Kidney glomerular epithelial cell (primary cell): ENCODE results near the gene C17orf107.
"Not testable (repeated sequence)": the region's sequence is repeated elsewhere in the genome, so short reads cannot be mapped to it uniquely, and the experiment has no call there.

Experiments used
- DNase-seq: peaks from one replicate; lab custom pipeline; 2025; lab: John Stamatoyannopoulos, UW

Gene C17orf107

DNA sequence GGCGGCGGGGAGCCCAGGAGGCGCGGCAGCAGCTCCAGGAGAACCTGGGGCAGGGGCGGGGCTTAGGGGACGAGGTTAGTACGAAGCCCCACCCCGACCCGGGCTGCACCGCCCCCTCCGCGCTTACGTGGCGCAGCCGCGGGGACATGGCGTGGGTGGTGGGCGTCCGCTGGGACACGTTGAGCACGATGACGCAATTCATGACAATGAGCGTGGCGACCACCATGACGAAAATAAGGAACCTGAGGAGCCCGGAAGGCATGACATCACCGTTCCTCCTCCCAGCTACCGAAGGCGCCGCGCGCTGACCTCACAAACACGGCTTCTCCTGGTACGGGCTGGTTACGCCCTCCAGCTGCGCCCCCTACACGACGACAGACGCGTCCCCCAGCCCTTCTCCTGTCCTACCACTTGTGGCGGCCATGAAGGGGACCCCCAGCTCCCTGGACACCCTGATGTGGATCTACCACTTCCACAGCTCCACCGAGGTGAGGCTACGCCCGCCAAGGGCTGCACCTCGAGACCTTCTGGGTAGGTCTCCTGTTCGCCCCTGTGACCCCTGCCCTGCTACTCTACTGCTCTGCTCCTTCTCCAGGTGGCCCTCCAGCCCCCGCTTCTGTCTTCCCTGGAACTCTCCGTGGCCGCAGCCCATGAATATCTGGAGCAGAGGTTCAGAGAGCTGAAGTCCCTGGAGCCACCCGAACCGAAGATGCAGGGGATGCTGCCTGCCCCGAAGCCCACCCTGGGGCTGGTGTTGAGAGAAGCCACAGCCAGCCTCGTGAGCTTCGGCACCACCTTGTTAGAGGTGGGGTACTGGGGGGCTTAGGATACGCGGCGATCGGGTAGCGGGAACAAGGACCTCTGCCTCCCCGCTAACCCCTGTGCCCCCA, at the start of gene C17orf107:
C17orf107 (plus strand) TSS at position 196 of the 890 bp plus-strand sequence; CDS start at position 423, 227 bp downstream.
- no peak for DNase-seq

DNA sequence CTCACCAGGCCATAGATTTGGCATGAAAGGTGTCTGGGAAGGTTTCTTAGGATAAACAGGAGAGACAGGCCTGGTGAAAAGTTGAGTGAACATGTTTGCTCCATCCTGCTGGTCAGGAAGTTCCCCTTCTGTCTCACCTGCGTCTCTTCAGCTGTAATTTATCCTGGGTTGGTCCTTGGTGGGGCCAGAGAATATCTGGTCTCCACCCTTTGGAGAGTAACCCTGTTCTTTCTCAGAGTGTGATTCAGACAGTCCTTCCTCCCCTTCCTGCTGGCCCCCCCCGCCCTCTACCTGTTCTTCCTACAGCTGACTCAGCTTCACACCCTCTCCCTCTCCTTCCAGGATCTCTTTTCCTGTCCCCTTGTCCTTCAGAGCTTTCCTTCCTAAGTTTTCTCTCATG, 49.1 kb upstream of the C17orf107 start:
- DNase-seq: no peak

DNA sequence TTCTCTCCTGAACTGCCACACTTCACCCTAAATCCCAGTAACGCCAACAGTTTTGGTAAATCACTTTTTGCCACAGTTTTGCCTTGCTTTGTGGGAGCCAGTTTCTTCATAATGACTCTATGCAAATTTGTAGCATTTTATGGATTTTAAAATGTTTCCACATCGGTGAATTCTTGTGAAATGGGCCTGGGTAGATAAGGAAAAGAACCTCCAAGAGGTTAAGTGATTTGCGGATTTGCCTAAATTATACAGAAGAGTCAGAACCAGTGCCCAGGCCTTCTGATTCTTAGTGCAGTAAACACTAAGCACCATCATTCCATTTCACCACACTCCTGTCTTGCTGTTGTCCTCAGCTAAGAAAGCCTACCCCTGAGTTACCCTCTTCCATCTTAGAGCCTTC, 48.3 kb upstream of the C17orf107 start:
- DNase-seq: no peak

DNA sequence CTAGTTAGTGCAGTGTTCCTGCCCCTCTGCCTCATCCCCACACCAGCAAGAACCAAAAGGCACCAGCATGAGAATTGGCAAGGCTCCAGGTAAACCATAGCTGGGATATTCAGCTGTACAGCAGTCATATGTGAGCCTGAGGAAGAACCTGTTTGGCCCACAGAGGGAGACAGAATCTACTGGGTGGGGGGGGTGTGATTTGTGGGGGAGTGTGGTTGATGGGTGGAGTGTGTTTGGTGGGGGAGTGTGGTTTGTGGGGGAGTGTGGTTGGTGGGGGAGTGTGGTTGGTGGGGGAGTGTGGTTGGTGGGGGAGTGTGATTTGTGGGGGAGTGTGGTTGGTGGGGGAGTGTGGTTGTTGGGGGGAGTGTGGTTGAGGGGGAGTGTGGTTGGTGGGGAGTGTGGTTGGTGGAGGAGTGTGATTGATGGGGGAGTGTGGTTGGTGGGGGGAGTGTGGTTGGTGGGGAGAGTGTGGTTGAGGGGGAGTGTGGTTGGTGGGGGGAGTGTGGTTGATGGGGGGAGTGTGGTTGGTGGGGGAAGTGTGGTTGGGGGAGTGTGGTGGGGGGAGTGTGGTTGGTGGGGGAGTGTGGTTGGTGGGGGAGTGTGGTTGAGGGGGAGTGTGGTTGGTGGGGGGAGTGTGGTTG, 46.6 kb upstream of the C17orf107 start:
- peak; percentile 35 for DNase-seq

DNA sequence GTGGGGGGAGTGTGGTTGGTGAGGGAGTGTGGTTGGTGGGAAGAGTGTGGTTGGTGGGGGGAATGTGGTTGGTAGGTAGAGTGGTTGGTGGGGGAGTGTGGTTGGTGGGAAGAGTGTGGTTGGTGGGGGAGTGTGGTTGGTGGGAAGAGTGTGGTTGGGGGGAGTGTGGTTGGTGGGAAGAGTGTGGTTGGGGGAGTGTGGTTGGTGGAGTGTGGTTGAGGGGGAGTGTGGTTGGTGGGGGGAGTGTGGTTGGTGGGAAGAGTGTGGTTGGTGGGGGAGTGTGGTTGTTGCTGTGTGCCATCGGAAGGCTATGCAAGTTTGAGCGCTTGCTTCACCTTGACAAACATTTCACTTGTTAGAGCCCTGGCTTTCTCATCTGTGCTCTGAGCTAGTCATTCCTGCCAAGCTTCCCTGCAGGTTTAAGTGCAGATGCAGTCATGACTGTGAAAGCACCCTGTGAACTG, 46.1 kb upstream of the C17orf107 start:
- peak; percentile 23 for DNase-seq

DNA sequence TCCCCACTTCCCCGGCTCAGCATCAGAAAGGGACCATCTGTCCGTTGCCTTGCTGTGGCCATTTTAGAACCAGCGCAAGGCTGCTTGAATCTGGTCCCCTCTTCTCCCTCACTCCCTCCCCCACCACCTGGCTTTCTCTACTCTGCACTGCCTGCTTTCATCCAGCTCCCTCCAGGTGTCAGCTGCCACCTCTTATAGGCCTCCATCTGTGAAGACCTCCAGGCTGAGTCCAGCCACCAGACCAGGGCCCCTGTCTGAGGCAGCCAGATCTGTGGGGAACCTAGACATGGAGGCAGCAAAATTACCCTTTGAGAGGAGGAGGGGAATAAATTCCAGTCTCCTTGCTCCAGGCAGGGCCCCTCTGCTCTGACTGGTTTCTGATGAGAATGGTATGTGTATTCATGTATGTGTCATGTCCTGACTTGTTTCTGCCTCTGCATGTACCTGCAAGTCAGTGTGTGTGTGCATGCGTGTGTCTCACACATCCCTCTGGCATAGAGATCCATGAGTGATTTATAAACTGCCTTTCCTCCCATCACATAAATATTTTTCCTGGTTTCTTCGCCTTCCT, 45.1 kb upstream of the C17orf107 start:
- DNase-seq: no peak

DNA sequence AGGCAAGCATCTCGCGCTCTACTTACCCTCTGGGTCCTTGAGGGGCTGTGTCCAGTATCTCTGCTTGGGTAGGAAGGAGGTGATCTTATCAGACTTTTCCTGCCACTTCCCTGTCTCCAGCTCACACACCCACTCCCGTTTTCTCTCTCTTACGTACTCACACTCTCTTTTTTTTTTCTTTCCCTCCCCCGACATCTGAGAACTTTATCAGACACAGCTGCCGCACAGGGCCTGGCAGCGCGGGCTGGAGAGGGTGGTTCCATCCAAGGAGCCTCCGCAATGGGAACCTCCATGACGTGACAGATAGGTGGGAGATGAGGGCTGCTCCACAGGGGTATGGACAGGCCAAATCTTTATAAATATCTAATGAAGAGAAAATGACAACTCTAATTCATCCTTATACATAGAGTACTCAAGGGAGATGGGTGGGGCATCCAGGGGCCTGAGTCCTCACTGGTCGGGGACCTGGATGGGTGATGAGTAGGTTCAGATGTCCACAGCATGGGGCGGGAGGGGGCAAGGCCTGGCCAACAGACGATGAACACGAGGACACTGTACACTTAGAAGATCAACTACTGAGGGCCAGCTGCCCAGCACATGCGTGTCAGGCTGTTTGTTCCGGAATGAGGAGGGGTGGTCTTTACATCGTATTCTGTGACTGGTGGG, 42.9 kb upstream of the C17orf107 start:
- no peak for DNase-seq

DNA sequence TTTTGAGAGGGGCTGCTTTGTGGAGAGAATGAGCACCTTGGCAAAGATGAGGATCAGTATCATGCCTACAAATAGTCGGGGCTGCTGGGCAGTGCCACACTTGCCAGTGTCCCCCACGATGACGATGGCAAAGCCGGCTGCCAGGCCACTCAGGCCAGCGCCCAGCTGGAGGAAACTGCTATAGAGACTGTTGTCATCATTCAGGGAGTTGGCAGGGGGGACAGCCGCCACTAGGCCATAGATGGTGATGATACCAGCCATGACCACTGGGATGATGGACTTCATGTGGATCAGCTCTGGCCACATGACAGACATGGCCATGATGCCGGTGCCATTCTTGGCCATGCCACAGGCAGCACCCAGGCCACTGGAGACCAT, 42.4 kb upstream of the C17orf107 start:
- no peak for DNase-seq

DNA sequence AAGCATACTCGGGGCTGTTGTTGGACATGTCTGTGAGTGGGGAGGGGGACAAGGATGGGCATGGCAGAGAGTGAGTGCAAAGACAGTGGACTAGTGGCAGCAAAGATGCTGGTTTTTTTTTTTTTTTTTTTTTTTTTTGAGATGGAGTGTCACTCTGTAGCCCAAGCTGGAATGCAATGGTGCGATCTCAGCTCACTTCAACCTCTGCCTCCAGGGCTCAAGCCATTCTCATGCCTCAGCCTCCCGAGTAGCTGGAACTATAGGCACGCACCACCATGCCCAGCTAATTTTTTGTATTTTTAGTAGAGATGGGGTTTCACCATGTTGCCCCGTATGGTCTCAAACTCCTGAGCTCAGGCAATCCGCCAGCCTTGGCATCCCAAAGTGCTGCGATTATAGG, 42.0 kb upstream of the C17orf107 start:
- DNase-seq: not testable (repeated sequence)

DNA sequence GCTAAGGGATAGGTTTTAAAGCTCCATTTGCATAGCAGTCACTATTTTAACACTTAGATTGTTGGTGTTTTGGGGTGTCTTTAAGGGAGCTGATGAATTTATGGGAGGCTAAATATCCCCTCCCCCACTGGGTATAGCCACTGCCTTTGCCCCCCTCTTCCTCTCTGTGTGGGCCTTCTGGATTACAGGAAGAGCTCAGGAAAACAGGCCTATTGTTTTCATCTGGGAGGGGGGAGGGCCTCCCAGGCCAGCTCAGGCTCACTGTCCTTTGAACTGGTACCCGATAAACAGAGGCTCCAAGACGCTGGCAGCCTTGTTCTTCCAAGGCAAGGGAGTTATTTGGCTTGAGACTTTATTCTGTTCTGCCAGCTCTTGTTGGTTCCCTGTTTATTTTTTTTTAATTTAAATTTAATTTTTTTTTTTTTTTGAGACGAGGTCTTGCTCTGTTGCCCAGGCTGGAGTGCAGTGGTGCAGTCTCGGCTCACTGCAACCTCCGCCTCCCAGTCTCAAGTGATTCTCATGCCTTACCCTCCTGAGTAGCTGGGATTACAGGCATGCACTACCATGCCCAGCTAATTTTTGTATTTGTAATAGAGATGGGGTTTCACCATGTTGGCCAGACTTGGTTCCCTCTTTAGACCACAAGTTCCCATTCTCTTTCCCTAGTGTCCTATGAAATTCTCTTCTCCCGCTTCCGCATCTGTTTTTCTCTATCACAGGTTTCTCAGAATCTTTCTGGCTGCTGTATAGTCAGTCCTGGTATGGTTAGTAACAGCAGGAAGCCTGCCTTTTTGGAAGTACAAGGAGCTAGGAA, 41.1 kb upstream of the C17orf107 start:
- DNase-seq: no peak

DNA sequence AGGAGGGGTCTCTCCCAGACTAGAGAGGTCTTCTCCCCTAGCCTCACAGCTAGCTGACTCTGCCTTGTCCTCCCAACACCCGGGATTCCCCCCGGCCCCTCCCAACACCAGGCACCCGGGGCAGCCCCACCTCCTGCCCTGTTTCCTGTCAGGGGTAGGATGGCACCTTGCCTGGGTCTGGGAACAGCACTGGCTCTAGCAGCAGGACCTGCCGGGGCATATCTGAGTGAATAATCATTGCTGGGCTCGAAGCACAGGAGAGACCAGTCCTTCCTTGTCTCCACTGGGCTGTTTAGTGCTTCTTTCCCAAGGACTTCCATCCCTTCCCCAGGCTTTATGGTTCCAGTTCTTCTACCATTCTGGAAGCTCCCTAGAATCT, 40.5 kb upstream of the C17orf107 start:
- peak; percentile 45 for DNase-seq

DNA sequence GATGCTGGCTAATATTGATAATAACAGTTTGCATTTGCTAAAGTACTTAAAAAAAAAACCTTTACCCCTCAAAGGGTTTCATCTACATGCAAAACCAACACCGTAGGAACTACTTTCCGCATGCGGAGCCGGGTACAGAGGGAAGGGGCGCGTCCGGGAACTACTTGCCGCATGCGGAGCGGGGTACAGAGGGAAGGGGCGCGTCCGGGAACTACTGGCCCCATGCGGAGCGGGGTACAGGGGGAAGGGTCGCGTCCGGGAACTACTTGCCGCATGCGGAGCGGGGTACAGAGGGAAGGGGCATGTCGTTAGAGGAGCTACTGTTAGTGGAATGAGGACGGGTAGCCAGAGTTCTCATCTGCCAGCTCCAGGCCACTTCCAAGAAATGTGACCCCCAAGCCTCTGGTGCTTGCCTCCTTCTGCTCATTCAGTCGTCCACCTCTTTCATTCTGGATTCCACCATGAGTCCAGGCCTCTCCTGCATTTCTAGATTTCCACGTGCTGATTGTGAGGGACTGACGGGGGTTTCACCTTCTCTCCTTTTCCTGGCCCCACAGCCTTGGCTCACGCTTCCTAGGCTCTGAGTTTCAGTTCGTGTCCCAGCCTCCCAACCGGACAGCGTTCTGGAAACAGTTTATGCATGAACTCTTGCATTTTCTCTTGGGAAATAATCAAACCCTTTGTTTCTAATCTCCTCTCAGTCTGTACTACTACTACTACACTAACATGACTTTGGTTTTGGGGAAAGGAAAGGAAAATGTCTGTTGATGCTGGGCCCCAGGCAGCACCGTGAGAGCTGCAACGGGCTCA, 39.3 kb upstream of the C17orf107 start:
- DNase-seq: no peak

DNA sequence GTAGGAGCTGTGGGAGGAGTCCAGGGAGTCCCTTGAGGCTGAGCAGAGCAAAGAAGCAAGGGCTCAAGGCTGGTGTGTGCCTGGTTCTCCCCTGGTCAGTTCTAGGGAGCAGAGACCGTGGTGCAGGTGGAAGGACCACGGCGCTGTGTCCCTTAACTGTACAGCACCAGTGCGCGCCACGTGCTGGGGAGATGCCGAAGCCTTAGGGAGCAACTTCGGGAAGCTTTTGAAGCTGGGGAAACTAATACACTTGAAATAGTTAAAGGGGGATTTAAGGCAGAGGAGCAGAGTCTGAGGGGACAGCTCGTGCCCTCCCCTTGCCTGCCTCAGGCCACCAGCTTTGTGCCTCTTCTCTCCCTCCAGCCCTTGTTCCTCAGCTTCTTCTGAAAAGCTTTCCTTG, 38.7 kb upstream of the C17orf107 start:
- DNase-seq: no peak

DNA sequence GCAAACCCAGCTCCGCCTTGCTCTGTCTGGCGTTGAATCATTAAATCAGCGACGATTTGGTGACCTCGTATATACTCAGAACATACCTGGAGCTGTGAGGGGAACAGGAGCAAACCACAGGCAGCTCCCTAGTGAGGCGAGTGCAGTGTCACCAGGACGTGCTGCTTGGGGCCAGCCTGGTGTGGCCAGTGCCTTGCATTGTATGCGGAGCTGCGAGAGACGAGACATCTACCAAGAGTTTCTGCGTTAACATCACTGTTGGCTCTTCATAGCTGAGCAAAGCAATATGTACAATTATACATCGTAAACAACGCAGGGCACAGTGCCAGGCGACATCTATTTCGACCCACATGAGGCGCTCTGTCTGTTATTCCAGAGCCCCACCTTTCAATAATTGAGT, 38.3 kb upstream of the C17orf107 start:
- no peak for DNase-seq

DNA sequence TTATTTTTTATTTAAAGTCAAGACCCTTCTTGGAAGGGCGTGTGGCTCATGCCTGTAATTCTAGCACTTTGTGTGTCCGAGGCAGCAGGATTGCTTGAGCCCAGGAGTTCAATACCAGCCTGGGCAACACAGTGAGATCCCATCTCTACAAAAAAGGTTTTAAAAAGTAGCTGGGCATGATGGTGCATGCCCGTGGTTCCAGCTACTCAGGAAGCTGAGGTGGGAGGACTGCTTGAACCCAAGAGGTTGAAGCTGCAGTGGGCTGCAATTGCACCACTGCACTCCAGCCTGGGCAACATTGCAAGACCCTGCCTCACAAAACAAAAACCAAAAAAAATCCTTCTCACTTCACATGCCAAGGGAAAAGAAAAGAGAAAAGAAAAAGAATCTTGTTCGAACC, 36.6 kb upstream of the C17orf107 start:
- DNase-seq: no peak

DNA sequence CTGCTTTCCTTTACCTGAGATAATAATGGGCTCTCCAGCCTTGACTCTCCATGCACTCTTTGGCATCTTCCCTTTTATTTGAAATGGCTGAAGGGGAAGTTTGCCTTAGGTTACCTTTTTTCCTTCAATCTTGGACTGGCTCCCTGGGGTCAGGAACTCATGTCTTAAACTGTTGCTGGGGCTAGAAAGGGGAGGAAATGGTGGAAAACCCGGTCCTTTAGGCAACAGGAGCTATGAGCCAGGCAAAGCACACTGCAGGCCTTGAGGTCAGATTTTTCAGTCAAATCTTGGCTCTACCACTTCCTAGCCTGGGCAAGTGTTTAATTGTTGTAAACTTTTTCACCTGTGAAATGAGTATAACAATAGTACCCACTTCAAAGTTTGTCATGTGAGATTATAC, 36.0 kb upstream of the C17orf107 start:
- no peak for DNase-seq

DNA sequence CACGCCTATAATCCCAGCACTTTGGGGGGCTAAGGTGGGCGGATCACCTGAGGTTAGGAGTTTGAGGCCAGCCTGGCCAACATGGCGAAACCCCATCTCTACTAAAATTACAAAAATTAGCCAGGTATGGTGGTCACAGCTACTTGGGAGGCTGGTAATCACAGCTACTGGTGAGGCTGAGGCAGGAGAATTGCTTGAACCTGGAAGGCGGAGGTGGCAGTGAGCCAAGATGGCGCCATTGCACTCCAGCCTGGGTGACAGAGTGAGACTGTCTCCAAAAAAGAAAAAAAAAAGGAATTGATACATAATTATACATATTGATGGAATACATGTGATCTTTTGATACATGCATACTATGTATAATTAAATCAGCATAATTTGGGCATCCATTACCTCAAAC, 31.8 kb upstream of the C17orf107 start:
- DNase-seq: not testable (repeated sequence)

DNA sequence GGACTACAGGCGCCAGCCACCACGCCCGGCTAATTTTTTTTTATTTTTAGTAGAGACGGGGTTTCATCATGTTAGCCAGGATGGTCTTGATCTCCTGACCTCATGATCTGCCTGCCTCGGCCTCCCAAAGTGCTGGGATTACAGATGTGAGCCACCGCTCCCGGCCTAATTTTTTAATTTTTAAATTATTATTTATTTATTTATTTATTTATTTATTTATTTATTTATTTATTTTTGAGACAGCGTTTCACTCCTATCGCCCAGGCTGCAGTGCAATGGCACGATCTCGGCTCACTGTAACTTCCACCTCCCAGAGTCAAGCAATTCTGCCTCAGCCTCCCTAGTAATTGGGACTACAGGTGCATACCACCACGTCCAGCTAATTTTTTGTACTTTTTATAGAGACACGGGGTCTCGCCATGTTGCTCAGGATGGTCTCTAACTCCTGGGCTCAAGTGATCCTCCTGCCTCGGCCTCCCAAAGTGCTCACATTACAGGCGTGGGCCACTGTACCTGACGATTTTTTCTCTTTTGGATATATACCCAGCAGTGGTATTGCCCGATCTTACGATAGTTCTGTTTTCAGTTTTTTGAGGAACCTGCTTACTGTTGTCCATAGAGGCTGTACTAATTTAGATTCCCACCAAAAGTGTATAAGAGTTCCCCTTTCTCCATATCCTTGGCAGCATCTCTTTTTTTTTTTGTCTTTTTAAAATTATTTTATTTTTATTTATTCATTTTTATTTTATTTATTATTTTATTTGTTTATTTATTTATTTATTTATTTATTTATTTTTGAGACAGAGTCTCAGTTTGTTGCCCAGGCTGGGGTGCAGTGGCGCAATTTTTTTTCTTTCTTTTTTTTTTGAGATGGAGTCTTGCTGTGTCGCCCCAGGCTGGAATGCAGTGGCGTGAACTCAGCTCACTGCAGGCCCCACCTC, 30.0 kb upstream of the C17orf107 start:
- not testable (repeated sequence) for DNase-seq

DNA sequence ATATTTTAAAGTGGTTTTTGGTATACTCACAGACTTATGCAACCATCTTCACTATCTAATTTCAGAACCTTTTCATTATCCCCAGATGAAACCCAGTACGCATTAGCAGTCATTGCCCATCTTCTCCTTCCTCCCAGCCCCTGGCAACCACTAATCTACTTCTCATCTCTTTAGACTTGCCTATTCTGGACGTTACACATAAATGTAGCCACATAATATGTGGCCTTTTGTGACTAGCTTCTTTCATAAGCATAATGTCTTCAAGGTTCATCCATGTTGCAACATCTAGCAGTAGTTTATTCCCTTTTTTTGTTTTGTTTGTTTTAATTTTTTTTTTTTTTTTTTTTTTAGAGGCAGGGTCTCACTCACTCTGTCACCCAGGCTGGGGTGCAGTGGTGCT, 28.5 kb upstream of the C17orf107 start:
- no peak for DNase-seq

DNA sequence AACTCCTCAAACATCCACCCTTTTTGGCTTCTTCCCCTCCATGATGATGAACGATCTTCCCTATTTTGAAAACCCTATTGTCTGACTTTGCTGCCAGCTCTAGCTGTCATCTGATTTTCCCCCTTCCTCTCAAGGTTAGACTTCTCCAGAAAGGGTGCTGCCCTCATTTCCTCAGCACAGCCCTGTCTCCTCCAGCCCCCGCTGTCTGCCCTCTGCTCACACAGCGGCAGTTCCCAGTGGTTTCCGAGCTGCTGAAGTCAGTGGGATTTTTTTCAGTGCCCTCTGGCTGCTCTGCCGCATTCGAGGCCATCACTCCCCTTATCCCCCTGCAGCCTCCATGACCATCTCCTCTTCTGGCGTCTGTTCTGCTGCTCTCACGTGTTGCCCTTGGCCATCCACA, 26.6 kb upstream of the C17orf107 start:
- no peak for DNase-seq
